ENCODE measurements around the gene LSAMP.
A peak's percentile ranks its signal among the peaks of the same experiment; 100 is the strongest.

Gene LSAMP

GRCh38 chr3:115989684-115990421 lies 455.4 kb downstream of the LSAMP start:
- DNase-seq (ENCODE audit: low read depth): no peak
- no peak overlapping the region for H3K4me3 ChIP-seq (ENCODE audit: low read depth, low read length)
- TF ChIP-seq CTCF (IDR thresholded peaks at IDR 0.05; ENCODE audit: insufficient read depth, low read depth, low read length, missing control alignments): no peak

GRCh38 chr3:115986555-115987207 lies 458.6 kb downstream of the LSAMP start:
- peak; percentile 11 for DNase-seq (ENCODE audit: low read depth)
- TF ChIP-seq CTCF (IDR thresholded peaks at IDR 0.05; ENCODE audit: insufficient read depth, low read depth, low read length, missing control alignments): peak; percentile 36
- no peak overlapping the region for H3K4me3 ChIP-seq (ENCODE audit: low read depth, low read length)

- no peak for TF ChIP-seq CTCF (IDR thresholded peaks at IDR 0.05; ENCODE audit: insufficient read depth, low read depth, low read length, missing control alignments)
- no peak overlapping the region for H3K4me3 ChIP-seq (ENCODE audit: low read depth, low read length)
- DNase-seq (ENCODE audit: low read depth): peak; percentile 13
Observed at GRCh38 chr3:115982629-115983028, 462.7 kb downstream of the LSAMP start.

- TF ChIP-seq CTCF (IDR thresholded peaks at IDR 0.05; ENCODE audit: insufficient read depth, low read depth, low read length, missing control alignments): no peak
- DNase-seq (ENCODE audit: low read depth): no peak
- no peak overlapping the region for H3K4me3 ChIP-seq (ENCODE audit: low read depth, low read length)
Observed at GRCh38 chr3:115982108-115982507, 463.2 kb downstream of the LSAMP start.

GRCh38 chr3:115980709-115981108 lies 464.6 kb downstream of the LSAMP start:
- DNase-seq (ENCODE audit: low read depth): peak; percentile 22
- no peak overlapping the region for H3K4me3 ChIP-seq (ENCODE audit: low read depth, low read length)
- TF ChIP-seq CTCF (IDR thresholded peaks at IDR 0.05; ENCODE audit: insufficient read depth, low read depth, low read length, missing control alignments): no peak

- no peak overlapping the region for H3K4me3 ChIP-seq (ENCODE audit: low read depth, low read length)
- DNase-seq (ENCODE audit: low read depth): no peak
- TF ChIP-seq CTCF (IDR thresholded peaks at IDR 0.05; ENCODE audit: insufficient read depth, low read depth, low read length, missing control alignments): no peak
Observed at GRCh38 chr3:115977866-115978265, 467.4 kb downstream of the LSAMP start.
